A549 (cell line): ENCODE data around the gene ASB18.

Experiments used
- POLR2A ChIP-seq: IDR thresholded peaks from 2 replicates; pipeline ENCODE4 v1.6.1; 2012; ENCODE audit warnings: mild to moderate bottlenecking, low read length
- TF ChIP-seq, protein P1 (sequence below): fragments of >200 bp; sonication (Bioruptor Twin); formaldehyde crosslinking; IDR thresholded peaks from 3 replicates; pipeline ENCODE4 v1.5.1; 2016

DNA sequence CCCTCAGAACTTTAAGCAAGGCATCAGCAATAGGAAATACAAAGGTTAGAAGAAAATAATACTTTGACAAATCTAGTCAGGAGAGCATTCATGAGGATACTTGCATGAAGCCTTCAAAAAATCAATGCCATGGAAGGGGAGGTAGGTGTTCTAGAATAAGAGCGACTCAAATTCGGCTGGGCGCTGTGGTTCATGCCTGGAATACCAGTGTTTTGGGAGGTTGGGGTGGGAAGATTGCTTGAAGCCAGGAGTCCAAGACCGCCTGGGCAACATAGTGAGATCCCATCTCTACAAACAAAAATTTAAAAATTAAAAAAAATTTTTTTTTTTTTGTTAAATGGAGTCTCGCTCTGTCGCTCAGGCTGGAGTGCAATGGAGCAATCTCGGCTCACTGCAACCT is 117.8 kb downstream of the ASB18 start:
- TF ChIP-seq POLR2A = no peak
- TF ChIP-seq, protein P1, sequence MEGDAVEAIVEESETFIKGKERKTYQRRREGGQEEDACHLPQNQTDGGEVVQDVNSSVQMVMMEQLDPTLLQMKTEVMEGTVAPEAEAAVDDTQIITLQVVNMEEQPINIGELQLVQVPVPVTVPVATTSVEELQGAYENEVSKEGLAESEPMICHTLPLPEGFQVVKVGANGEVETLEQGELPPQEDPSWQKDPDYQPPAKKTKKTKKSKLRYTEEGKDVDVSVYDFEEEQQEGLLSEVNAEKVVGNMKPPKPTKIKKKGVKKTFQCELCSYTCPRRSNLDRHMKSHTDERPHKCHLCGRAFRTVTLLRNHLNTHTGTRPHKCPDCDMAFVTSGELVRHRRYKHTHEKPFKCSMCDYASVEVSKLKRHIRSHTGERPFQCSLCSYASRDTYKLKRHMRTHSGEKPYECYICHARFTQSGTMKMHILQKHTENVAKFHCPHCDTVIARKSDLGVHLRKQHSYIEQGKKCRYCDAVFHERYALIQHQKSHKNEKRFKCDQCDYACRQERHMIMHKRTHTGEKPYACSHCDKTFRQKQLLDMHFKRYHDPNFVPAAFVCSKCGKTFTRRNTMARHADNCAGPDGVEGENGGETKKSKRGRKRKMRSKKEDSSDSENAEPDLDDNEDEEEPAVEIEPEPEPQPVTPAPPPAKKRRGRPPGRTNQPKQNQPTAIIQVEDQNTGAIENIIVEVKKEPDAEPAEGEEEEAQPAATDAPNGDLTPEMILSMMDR = no peak
